SK-N-MC (cell line): Measurements from ENCODE around the gene OR12D2.

Experiments
- EZH2 ChIP-seq: fragments of 200-600 bp; sonication (generic); IDR thresholded peaks from one replicate; pipeline ENCODE4 v1.6.1; 2017; ENCODE audit warnings: antibody characterized with exemption
- FOXP2 ChIP-seq: optimal IDR thresholded peaks from 2 replicates; pipeline ENCODE3; 2011; ENCODE audit warnings: mild to moderate bottlenecking, moderate library complexity; ENCODE audit not compliant: insufficient read depth; ENCODE audit errors: extremely low read length, control extremely low read depth

DNA sequence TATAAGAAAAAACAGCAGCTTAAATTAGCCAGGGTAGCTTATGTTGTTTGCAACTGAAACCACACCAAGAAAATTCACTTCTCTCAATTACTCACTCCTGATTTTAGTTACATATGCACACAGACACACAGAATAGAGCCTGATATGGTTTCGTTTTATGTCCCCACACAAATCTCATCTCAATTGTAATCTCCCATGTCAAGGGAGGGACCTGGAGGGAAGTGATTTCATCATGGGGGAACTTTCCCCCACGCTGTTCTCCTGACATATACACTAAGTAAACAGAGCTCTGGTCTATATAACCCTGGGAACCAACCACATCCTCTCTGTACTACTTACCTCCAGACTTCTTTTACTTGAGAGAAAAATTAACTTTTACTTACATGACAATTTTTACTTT, 29.1 kb downstream of the OR12D2 start:
- TF ChIP-seq EZH2 (no peak), FOXP2 (no peak)
